Stimulated activated CD8-positive, alpha-beta memory T cell treated with anti-CD3 and anti-CD28 coated beads, Interleukin-2, amount 100 ng/mL, for 48 hours (primary cell): ENCODE measurements around the gene DYNC1I1.

ENCODE experiments used
- DNase-seq, 2 donors: peaks; one replicate each; pipeline ENCODE4 v3.0.0-alpha.2; 2020; ENCODE audit warnings: low read depth in 2 of 2

Gene DYNC1I1

DNA sequence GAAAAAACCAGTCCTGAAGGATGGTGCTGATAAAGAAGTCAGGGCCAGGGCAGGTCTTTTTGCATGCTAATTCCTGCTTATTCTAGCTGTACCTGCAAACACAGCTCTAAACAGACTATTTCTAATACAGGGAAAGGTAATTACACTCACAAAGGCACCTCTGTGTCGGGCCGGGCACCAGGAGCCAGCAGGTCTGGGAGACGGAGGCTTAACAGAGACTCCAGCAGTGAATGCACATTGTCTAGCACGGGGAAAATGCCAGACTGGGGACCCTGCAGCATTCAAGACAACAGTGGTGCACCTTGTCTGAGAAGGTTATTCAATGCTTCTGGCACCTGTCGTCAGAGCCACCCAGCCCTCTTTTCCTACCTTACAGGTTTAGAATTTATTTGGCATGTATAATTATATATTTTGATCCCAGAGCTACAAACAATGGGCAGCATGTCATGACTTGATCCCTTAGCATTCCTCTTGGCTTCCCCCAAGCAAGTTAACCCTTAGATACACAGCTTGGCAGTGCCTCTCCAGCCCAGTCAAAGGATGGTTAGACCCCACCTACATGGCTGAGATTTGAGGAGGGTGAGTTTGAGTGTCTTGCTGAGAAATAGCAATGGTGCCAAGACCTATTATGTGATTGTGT is 364.4 kb downstream of the DYNC1I1 start:
- no peak for DNase-seq

- DNase-seq, result no peak
Measured at GRCh38 chr7:96143495-96144259, 371.3 kb downstream of the DYNC1I1 start.

DNA sequence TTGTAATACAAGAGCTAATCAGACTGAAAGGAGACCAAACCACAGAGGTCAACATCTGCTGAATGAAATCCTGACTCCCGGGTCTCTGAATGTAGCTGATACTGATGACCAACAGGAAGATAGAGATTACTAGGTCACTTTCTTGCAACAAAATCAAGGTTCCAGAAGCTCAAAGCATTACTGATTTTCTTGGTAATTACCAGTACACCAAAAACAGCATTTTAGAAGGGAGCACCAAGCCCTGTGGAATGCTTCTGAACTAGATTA is 371.8 kb downstream of the DYNC1I1 start:
- DNase-seq, result no peak
